GM10847 (cell line): ENCODE measurements around the gene ARID3A.
A peak's percentile ranks its signal among the peaks of the same experiment; 100 is the strongest.

Source experiments
- POLR2A ChIP-seq: IDR thresholded peaks from 2 replicates; pipeline ENCODE4 v1.6.1; 2011; ENCODE audit not compliant: insufficient read length; ENCODE audit errors: extremely low read depth

Gene ARID3A

GRCh38 chr19:1014161-1015060 lies 88.6 kb downstream of the ARID3A start:
- no peak for TF ChIP-seq POLR2A

GRCh38 chr19:1015061-1015781 lies 89.4 kb downstream of the ARID3A start:
- TF ChIP-seq POLR2A: no peak

- no peak for TF ChIP-seq POLR2A
Measured at GRCh38 chr19:1015782-1016646, 90.2 kb downstream of the ARID3A start.

- no peak for TF ChIP-seq POLR2A
Measured at GRCh38 chr19:1016647-1017114, 90.8 kb downstream of the ARID3A start.

- TF ChIP-seq POLR2A: no peak
Measured at GRCh38 chr19:1017115-1017905, 91.5 kb downstream of the ARID3A start.

GRCh38 chr19:1017906-1018305 lies 92.1 kb downstream of the ARID3A start:
- no peak for TF ChIP-seq POLR2A

GRCh38 chr19:1018393-1018792 lies 92.6 kb downstream of the ARID3A start:
- TF ChIP-seq POLR2A: no peak

- no peak for TF ChIP-seq POLR2A
Measured at GRCh38 chr19:1018932-1019615, 93.2 kb downstream of the ARID3A start.

- no peak for TF ChIP-seq POLR2A
Measured at GRCh38 chr19:1019616-1019961, 93.8 kb downstream of the ARID3A start.

- TF ChIP-seq POLR2A: no peak
Measured at GRCh38 chr19:1019980-1020867, 94.4 kb downstream of the ARID3A start.

- peak; percentile 80 for TF ChIP-seq POLR2A
Measured at GRCh38 chr19:1020868-1021425, 95.1 kb downstream of the ARID3A start, which contains the start of gene TMEM259. TSS of gene TMEM259 (minus strand) at chr19:1021123. CDS start at chr19:1020996, 127 bp downstream.
